GM18511 (cell line): ENCODE measurements around the gene ELMO3.
A peak's percentile ranks its signal among the peaks of the same experiment; 100 is the strongest.

Experiments
- ATAC-seq: cut with Tn5 transposase; IDR thresholded peaks from one replicate; pipeline ENCODE4 v1.9.1; 2021; ENCODE audit warnings: mild to moderate bottlenecking, moderate library complexity; ENCODE audit not compliant: unreplicated experiment

Gene ELMO3

DNA sequence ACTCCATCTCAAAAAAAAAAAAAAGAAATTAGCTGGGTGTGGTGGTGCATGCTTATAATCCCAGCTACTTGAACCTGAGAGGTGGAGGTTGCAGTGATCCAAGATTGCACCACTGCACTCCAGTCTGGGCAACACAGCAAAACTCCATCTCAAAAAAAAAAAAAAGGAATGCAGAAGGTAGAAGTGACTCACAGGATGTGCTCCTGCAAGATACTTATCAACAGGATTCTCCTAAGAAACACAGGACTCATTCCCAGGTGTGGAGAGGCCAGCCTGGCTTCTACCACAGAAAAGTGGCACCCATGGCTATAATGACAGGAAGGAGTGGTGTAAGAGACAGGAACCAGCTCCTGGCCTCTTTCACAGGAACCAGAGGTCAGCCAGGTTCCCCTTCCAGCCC, 13.8 kb downstream of the ELMO3 start:
- no peak for ATAC-seq

DNA sequence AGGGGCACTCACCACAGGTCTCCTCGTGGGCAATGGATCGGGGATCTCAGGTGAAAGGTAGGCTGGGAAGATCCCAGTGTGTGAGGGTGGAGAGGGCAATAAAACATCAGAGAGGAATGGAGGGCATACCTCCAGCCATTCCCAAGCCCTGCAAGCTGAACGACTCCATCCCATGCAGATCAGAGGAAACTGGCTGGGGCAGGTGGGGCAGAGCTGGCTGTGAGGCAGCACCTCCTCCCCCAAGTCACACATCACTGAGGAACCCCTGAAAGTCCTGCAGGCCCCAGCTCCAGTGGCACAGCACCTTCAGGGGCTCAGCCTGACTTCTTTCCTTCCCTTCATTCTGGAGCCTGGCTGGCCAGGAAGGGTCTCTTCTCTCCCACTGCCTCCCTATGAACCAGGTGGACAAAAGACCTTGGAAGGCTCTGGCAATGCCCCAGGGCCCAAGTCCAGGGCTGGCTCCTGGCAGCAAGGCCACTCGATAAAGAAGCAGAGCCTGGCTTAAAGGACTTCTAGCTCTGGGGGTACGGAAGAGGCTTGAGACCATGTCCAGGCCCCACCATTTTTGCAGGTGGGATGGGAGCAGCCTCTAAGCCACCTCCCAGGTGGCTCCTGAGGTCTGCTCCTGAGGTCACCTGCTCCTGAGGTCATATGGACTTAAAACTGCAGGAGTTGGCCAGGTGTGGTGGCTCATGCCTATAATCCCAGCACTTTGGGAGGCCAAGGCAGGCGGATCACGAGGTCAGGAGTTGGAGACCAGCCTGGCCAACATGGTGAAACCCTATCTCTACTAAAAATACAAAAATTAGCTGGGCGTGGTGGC, 14.5 kb downstream of the ELMO3 start:
- ATAC-seq, result no peak

DNA sequence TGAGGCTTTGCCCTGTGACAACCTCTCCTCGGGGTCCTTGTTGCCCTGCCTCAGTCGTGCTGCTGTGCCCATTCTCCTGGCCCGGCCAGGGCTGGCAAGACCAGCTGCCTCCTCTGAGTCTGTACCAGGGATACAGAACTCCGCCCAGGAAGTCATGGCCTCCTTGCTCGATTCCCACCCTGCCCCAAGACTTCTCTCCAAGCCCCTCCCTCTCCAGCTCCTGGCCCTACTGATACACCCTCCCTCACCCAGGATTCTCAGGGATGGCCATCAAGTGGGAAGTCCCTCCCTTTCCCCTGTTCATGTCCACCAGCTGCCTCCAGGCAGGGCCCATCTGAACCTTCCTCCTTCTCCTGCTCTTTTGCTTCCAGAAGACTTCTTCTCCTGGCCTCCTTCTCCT, 16.8 kb downstream of the ELMO3 start:
- ATAC-seq, result no peak

DNA sequence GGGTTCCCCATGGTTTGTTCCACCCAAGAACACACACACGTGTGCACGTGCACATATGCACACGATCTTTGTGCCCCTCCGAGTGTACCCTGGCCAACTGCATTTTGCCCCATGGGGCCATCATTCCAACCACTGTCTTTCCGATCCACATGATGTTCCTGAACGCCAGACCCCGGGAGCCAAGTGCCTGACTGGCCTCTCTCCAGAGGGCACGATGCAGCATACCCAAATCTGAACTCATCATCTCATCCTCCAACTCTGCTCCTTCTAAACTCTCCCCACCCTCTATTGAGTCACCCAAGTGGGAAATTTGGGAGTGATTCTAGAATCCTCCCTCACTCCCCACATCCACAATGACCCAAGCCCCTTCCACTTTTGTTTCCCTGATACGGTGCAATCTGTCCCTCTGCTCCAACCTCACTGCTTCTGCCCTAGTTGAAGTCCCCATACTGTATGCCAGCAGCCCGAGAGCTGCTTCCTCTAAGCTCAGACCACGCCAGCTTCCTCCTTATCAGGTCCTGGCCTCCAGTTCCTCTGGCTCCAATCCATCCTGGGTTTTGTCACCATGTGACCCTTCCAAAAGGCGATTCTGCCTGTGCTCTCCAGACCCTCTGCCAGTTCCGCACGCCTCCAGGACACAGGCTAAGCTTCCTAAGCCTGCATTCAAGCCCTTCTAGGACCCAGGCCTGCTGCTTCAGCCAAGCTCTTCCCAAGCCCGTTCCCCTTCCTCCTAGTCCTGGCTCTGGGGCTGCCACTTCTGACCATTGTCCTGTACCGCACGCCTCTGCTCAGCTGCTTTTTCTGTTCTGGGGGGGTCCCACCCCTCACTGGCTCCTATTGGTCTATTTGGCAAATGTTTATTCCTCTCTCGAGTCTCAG, 17.9 kb downstream of the ELMO3 start:
- ATAC-seq, result no peak

DNA sequence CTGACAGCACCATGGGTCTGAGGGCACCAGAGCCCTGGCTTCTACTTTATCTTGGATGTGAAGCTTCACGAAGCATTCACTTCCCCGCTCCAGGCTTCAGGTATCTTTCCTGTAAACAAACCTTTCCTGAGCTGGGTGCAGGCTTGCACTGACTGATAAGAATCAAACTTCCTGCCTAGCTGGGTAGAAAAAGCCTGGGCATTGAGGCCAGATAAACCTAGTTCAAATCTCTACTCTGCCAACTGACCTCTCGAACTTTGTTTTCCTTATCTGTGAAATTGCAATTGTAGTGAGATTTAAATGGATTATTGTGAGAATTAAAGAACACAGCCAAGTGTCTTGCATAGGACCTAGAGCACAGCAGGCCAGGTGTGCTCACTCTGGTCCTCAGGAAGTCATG, 25.1 kb downstream of the ELMO3 start:
- no peak for ATAC-seq

DNA sequence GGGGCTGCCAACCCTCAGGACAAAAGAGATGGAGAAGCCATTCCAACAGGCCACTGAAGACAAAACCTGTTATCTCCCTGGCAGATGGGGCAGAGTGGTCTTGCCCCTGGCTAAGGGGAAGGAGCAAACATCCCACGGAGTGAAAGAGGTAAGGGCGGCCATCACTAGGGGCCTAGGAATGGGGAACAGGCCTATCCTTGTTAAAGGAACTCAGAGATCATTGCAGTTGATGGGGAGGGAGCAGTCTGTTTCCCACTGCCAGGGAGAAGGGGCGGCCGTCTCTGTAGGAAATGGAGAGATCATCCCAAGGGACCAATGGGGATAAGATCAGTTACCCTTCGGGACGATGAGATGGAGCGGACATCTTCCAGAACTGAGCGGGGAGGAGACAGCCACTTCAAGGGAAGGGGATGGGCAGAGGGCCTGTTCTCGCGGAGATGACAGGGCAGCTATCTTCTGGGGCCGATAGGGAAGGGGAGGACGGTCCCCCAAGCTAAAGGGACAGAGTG, 27.4 kb downstream of the ELMO3 start:
- no peak for ATAC-seq

DNA sequence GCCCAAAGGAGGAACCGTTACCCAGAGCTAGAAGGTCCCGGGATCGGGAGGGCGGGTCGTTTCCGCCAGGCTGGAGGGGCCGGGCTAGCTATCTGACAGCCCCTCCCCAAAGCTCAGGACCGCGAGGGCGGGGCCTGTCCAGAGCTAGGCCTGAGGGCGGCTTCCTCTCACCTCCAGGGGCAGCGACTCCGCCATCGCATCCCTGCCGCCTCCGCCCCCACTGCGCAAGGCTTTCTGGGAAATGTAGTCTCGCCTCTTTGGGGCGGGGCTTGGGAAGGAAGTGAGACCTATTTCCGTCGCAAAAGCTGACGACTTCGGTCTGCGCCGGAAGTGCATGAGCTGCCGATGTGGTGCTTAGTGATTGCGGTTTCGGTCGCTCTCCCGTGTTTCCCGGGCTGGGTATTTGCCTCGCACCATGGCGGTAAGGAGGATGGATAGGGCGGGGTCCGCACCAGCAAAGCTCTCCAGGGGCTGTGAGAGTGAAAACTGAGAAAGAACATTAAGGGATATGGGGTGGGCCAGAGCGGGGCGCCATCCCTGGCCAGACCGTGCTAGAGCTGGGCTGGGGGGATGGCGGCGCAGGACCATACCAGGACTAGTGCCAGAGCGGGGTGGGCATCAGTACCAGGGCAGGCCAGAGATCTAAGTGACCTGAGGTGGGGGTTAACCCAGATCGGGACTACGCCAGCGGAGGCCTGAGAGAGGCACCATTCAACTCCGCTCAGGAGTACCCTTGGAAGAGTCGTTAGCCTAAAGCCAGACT, 28.1 kb downstream of the ELMO3 start, which contains the start of gene TMEM208:
TMEM208 (plus strand) TSS at position 327 of the 763 bp plus-strand sequence; CDS start at position 416, 89 bp downstream.
- peak; percentile 98 for ATAC-seq

DNA sequence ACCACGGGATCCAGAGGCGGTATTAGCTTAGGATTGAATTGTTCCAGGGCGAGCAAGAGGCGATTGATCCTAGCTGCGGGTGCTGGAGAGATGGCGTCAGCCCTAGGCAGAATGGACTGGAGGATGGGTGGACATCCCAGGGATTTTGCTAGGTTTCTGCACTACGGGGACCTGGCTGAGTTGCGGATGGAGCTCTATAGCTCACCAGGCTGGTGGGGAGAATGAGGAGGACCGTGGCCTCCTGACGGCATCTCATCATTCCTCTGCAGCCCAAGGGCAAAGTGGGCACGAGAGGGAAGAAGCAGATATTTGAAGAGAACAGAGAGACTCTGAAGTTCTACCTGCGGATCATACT, 28.6 kb downstream of the ELMO3 start:
- no peak for ATAC-seq

DNA sequence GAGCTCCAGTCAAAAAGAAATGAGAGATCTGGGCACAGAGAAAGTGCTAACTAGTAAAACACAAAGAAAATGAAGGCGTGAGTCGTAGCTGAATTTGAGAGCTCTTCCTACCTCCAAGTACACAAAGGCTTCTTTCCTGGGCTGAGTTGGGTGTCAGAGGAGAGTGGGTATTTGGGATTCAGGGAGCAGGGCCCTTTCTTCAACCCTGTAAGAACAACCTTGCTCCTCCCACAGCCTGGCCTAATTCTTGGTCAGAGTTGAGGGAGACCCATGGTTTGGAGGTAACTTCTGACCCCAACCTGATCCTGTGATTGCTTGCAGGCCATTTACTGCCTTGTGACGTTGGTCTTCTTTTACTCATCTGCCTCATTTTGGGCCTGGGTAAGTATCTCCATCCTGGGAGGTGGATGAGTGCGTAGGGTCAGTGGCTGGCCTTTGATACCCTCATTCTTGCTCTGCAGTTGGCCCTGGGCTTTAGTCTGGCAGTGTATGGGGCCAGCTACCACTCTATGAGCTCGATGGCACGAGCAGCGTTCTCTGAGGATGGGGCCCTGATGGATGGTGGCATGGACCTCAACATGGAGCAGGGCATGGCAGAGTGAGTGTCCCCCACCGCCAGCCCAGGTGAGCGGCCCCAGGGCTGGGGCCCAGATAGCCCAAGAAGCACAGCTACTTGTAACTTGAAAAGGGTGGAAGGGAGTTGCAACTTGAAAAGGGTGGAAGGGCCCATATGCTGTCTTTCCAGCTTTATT, 29.3 kb downstream of the ELMO3 start:
- ATAC-seq, result no peak

DNA sequence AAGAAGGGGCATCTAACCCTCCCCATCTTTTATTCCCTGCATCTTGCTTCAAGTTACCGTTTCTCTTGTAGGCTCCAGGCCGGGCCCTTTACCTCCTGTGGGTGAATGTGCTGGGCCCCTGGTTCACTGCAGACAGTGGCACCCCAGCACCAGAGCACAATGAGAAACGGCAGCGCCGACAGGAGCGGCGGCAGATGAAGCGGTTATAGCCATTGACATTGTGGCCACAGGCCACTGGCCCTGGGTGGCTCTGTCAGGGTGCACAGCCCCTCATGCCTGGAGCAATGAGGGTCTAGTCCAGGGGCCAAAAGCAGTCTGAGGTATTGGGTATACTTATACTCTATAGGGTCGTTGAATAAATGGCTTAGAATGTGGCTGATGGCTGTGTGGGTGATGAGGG, 30.0 kb downstream of the ELMO3 start:
- no peak for ATAC-seq

DNA sequence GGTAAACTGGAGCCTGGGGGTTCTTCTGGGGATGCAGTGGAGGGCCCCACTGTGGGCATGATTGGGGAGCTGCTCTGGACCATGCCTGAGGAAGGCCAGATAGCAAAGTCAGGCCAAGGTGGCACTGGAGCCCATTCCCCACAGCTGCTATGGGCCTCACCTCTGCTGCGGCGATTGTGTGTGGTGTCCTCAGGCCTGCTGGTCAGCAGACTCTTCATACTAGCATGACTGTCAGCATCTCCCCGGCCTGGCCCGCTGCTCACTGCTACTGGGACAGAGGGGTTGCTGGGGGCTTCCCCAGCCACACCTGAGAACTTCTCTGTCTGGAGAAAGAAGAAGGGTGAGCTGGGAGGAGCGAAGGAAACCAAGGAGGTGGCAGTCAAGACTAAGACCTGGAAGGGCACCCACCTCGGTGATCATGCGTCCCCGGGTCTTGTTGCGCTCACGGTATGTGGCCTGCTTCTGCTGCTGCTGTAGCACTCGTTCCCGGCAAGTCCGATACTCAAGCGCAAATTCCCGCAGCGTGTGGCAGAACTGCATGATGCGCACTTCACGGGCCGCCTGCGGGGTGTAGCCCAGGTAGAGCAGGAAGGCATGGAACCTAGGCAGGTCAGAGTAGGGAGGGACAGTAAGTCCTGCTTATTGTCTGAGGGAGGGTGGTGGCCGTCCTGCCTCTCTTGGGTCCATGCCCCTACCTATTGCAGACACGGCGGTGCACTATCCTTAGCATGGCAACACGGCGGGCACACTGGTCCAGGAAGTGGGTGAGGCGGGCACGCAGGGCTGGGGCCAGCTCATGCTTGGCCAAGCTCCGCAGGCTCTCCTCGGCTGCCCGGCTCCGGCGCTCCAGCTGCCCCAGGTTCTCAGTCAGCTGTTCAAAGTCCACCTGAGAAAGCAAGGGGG, 31.2 kb downstream of the ELMO3 start:
- no peak for ATAC-seq

DNA sequence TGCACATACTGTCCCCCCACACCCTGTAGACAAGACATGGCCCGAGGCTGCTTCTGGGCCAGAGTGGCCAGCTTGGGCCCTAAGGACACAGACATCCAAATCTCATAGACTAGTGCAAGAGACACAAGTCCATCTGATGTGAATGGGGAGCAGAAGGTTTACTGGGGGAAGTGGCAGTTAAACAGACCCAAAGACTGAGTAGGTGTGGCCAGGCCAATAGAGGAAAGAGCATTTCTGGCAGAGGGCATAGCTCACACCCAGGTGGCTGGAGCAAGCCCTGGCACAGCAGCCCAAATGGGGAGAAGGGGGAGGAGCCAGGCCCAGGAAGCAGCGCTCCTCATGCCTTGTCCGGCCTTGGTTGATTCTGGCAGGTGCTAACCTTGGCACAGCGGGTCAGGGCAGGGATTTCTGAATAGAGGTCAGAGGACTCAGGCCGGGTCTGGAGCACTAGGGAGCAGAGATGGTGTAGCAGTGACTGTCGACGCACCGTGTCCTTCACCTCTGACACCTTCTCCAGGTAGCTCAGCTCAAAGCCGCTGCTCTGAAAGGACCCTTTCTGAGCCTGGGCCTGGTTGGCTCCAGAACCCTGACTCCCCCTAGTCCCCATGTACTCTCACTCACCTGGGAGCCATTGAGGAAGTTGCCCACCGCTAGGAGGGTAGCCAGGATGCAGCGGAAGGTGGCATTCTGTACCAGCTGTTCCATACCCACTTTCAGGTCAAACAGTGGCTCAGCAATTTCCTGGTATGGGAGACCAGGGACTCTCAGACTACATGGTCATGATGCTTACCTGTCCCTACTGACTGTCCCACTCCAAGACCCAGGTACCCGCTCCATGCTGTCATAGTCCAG, 32.1 kb downstream of the ELMO3 start:
- no peak for ATAC-seq

DNA sequence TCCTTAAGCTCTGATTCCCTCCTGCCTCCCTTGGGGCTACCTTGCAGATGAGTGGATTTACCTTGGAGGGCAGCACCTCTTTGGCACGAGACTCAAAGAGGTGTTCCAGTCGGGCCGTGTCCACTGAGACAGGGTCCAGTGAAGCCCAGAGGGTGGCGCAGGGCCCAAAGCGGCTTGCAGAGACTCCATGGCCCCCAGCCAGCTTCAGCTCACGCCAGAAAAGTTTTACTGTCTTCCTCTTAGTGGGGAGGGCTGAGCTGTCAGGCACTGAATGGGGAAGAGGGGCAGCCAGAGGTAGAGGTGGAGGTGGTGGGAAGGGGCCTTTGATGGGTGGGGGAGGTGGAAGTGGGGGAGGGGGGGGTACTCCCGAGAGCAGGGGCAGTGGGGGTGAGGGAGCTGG, 34.7 kb downstream of the ELMO3 start:
- ATAC-seq, result no peak

DNA sequence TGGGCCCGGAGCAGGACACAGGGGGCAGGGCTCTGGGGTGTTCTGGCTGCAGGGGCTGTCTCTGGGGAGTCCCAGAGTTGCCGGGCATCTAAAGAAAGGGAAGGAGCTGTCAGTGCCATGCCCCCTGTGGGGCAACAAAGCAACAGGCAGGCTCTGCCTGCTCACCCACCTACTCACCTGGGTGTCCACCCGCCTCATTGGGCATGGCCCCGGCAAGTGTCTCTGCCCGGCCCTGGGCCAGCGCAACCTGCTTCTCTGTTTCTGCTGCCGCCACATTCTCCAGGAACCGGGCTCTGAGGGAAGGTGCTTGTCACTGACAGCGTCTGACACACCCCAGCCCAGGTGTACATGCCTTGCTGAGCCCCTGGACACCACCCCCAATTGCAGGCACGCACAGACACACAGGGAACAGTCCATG, 35.3 kb downstream of the ELMO3 start:
- no peak for ATAC-seq

DNA sequence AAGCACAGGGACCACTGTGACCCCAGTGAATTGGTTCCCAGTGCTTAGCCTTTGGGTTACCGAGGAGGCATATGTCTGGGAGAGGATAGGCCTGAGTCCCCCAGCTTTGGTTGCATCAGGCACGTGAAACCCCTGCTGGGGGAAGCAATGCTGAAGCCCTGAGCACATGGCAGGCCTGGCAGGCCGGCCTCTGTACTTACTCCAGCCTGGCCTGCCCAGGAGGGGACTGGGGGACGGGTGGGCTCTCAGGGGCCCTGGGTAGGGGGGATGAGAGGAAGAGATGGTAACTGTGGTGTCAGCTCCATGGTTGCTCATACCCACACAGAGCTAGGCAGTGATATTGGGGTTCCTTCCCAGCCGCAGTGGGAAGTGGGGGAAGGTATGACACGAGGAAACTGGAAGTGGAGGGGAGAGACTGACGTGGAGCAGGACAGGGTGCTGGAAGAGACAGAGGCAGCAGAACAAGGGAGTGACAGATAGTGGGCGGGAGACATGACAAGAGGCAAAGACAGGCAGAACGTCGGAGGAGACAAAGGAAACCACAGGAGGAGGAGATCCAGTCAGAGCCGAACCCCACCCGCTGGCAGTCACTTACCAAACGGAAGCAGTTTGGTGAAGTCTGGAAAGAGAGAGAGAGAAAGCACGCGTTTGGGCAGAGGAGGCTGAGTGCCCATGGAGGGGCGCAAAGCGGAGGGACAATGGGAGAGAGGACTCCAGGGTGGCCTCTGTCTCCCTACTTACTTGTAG, 37.1 kb downstream of the ELMO3 start:
- ATAC-seq, result no peak

DNA sequence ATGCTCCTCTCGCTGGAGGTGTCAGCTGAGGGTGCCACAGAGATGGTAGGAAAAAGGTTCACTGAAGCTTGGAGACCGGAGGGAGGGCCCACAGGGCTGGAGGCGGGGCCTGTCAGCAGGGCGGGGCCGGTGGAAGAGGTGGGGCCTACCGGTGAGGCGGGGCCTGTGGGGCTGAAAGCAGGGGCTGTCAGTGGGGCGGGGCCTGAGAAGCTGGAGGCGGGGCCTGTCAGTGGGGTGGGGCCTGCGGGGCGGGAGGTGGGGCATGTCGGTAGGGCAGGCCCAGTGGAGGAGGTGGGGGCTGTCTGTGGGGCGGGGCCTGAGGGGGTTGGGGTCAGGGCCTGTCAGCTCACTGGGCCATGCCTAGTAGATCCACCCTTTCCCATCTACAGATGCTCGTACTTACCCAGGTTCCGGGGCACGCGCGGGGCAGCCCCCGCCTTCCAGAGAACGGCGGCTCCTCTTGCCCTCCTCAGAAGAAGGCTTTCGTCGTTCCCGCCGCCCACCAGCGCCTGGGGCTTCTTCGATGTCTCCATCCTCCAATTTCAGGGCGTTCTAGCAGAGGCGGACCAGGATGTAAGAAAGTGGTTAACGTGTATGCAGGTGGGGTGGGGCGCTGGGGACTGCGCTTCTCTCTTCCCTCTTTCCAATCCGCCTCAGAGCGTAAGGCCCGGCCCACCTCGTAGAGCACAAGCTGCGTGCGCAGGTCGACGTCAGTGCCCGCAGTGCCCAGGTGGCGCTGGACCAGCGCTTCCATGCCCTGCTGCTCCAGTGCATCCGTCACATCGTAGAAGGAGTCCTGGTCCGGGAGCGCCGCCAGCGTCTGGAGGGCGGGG, 37.8 kb downstream of the ELMO3 start:
- no peak for ATAC-seq
